ENCODE results near the gene TMCO6. TPM values are rescaled to one million over a fixed set of nuclear protein-coding genes. Genes with fewer than 3 reads are reported as not detected.
"Not testable (repeated sequence)": the region's sequence is repeated elsewhere in the genome, so short reads cannot be mapped to it uniquely, and the experiment has no call there.

The TMCO6 gene
- total RNA-seq, 1 donor from 2014 or later, result 35.6 TPM

DNA sequence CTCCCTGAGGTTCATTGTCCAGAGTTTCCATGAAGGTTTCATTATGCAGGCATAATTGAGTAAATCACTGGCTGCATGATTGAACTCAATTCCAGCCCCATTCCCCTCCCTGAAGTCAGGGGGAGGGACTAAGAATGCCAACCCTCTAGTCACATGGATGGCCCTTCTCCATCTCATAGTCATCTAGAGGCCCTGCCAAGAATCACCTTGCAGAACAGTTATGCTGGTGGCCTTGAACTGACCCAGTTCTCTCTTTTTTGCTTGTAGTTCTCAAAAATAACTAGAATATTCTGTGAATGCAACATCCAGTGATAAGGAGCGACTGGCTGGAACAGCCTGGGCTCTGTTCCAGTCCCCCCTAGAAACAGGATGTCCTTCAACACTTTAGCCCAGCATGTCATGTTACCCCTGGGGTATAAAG, 42.9 kb upstream of the TMCO6 start:
- no peak for DNase-seq (ENCODE audit: low read depth)
- H3K36me3 ChIP-seq (ENCODE audit: control insufficient read depth, insufficient read depth, low read length), result no peaks in the 10 kb centered on the region

DNA sequence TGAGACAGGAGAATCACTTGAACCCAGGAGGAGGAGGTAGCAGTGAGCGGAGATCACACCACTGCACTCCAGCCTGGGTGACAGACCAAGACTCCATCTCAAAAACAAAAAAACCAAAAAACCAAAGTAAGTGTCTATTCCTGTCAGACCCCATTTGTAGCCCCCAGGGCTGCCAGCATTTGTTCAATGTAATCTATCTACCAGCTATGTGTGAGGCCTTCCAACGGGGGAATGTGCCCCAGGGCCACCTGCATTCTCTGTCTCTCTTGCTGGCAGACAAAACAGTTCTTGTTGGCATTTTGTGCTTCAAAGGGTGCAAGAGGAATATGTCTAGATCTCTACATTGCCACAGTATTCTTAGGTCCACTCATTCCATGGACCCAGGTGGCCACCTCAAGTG, 40.4 kb upstream of the TMCO6 start:
- no peak overlapping the region for H3K4me3 ChIP-seq (ENCODE audit: low read depth, low read length)
- no peak for DNase-seq (ENCODE audit: low read depth)
- no peaks in the 10 kb centered on the region for H3K36me3 ChIP-seq (ENCODE audit: control insufficient read depth, insufficient read depth, low read length)
- H3K27me3 ChIP-seq (ENCODE audit: control insufficient read depth, insufficient read depth, low read length), result no peaks in the 10 kb centered on the region
- TF ChIP-seq, protein P1, sequence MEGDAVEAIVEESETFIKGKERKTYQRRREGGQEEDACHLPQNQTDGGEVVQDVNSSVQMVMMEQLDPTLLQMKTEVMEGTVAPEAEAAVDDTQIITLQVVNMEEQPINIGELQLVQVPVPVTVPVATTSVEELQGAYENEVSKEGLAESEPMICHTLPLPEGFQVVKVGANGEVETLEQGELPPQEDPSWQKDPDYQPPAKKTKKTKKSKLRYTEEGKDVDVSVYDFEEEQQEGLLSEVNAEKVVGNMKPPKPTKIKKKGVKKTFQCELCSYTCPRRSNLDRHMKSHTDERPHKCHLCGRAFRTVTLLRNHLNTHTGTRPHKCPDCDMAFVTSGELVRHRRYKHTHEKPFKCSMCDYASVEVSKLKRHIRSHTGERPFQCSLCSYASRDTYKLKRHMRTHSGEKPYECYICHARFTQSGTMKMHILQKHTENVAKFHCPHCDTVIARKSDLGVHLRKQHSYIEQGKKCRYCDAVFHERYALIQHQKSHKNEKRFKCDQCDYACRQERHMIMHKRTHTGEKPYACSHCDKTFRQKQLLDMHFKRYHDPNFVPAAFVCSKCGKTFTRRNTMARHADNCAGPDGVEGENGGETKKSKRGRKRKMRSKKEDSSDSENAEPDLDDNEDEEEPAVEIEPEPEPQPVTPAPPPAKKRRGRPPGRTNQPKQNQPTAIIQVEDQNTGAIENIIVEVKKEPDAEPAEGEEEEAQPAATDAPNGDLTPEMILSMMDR (IDR thresholded peaks at IDR 0.05; ENCODE audit: insufficient read depth, low read length, poor library complexity, severe bottlenecking), result no peak

More for the DNA sequence above, 42.9 kb upstream of the TMCO6 start:
- TF ChIP-seq, protein P1 (IDR thresholded peaks at IDR 0.05; ENCODE audit: insufficient read depth, low read length, poor library complexity, severe bottlenecking), result no peak
- no peak overlapping the region for H3K4me3 ChIP-seq (ENCODE audit: low read depth, low read length)
- H3K27me3 ChIP-seq (ENCODE audit: control insufficient read depth, insufficient read depth, low read length), result no peaks in the 10 kb centered on the region

DNA sequence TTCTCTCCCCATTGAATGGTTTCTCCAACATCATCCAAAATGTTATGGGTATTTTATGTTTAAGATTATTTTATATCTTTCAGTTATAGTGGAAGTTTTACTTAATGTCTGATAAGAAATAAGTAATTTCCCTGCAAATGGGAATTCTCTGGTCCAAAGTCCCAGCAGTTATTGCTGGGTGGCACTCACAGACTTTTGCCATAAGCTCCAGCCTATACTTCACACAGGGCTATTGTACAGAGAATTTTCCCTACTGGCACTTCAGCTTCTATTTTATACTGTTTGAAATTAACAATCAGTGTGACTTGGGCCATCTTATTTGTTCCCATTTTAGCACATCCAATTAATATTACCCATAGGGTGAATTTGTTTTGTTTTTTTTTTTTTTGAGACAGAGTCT, 39.2 kb upstream of the TMCO6 start:
- no peak for DNase-seq (ENCODE audit: low read depth)
- Histone ChIP-seq H3K27me3 (ENCODE audit: control insufficient read depth, insufficient read depth, low read length) (no peaks in the 10 kb centered on the region), H3K36me3 (ENCODE audit: control insufficient read depth, insufficient read depth, low read length) (no peaks in the 10 kb centered on the region), H3K4me3 (ENCODE audit: low read depth, low read length) (no peak overlapping the region)
- TF ChIP-seq, protein P1 (IDR thresholded peaks at IDR 0.05; ENCODE audit: insufficient read depth, low read length, poor library complexity, severe bottlenecking), result no peak

DNA sequence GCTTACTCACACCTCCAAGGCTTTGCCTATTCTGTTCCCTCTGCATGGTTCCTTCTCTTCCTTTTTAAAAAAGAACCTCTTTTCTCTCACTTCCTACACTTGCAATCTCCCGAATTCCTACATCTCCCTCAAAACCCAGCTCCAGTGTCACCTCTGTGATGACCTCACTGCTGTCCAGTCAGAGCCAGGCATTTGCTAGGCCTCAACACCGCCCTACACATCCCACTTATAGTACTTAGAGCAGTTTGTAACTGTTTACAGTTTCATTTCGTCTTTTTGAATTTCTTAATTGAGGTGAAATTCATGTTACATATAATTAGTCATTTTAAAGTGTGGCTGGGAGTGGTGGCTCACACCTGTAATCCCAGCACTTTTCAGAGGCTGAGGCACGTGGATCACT, 37.1 kb upstream of the TMCO6 start:
- Histone ChIP-seq H3K27me3 (ENCODE audit: control insufficient read depth, insufficient read depth, low read length) (no peaks in the 10 kb centered on the region), H3K36me3 (ENCODE audit: control insufficient read depth, insufficient read depth, low read length) (no peaks in the 10 kb centered on the region), H3K4me3 (ENCODE audit: low read depth, low read length) (no peak overlapping the region)
- no peak for DNase-seq (ENCODE audit: low read depth)
- TF ChIP-seq, protein P1 (IDR thresholded peaks at IDR 0.05; ENCODE audit: insufficient read depth, low read length, poor library complexity, severe bottlenecking), result no peak

DNA sequence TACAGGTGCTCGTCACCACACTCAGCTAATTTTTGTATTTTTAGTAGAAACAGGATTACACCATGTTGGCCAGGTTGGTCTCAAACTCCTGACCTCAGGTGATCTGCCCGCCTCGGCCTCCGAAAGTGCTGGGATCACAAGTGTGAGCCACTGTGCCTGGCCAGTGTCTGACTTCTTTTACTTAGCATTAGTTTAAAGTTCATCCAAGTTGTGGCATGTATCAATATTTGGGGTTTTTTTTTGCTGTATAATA, 35.9 kb upstream of the TMCO6 start:
- not testable (repeated sequence) for DNase-seq (ENCODE audit: low read depth); H3K36me3 ChIP-seq (ENCODE audit: control insufficient read depth, insufficient read depth, low read length); H3K27me3 ChIP-seq (ENCODE audit: control insufficient read depth, insufficient read depth, low read length); H3K4me3 ChIP-seq (ENCODE audit: low read depth, low read length)

DNA sequence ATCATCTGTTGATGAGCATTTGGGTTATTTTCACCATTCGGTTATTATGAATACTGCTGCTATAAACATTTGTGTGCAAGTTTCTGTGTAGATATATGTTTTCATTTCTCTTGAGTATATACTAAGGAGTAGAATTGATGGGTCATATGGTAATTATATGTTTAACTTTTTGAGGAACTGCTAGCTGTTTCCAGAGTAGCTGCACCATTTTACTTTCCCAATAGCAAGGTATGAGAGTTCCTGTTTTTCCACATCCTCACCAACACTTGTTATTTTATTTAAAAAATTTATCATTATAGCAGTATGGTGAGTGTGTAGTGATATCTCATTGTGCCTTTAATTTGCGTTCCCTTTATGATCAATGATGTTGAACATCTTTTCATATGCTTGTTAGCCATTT, 35.5 kb upstream of the TMCO6 start:
- Histone ChIP-seq H3K27me3 (ENCODE audit: control insufficient read depth, insufficient read depth, low read length) (no peaks in the 10 kb centered on the region), H3K4me3 (ENCODE audit: low read depth, low read length) (no peak overlapping the region), H3K36me3 (ENCODE audit: control insufficient read depth, insufficient read depth, low read length) (no peaks in the 10 kb centered on the region)
- TF ChIP-seq, protein P1 (IDR thresholded peaks at IDR 0.05; ENCODE audit: insufficient read depth, low read length, poor library complexity, severe bottlenecking), result no peak
- DNase-seq (ENCODE audit: low read depth), result no peak

All from kidney epithelial cell (primary cell).